Retinal pigment epithelial cell (primary cell): ENCODE results near the gene COL4A2.

ENCODE experiments used
- DNase-seq: peaks from one replicate; pipeline ENCODE4 v3.0.0-alpha.2; 2010; ENCODE audit warnings: low read depth
- H3K4me3 ChIP-seq: 2 replicates; pipeline ENCODE4 v1.5.1; 2011; ENCODE audit warnings: mild to moderate bottlenecking, low read length, control low read depth, moderate library complexity
- TF ChIP-seq, protein P1 (sequence below): conservative IDR thresholded peaks from 2 replicates; pipeline ENCODE4 v1.5.1; 2011; ENCODE audit warnings: low read depth, low read length, control low read depth, inconsistent platforms

Gene COL4A2

GRCh38 chr13:110266983-110267382 is 40.1 kb upstream of the COL4A2 start:
- H3K4me3 ChIP-seq, result no peak overlapping the region
- TF ChIP-seq, protein P1, sequence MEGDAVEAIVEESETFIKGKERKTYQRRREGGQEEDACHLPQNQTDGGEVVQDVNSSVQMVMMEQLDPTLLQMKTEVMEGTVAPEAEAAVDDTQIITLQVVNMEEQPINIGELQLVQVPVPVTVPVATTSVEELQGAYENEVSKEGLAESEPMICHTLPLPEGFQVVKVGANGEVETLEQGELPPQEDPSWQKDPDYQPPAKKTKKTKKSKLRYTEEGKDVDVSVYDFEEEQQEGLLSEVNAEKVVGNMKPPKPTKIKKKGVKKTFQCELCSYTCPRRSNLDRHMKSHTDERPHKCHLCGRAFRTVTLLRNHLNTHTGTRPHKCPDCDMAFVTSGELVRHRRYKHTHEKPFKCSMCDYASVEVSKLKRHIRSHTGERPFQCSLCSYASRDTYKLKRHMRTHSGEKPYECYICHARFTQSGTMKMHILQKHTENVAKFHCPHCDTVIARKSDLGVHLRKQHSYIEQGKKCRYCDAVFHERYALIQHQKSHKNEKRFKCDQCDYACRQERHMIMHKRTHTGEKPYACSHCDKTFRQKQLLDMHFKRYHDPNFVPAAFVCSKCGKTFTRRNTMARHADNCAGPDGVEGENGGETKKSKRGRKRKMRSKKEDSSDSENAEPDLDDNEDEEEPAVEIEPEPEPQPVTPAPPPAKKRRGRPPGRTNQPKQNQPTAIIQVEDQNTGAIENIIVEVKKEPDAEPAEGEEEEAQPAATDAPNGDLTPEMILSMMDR, result no peak
- no peak for DNase-seq

GRCh38 chr13:110268061-110268460 is 39.0 kb upstream of the COL4A2 start:
- no peak overlapping the region for H3K4me3 ChIP-seq
- no peak for DNase-seq
- TF ChIP-seq, protein P1, result no peak

DNA sequence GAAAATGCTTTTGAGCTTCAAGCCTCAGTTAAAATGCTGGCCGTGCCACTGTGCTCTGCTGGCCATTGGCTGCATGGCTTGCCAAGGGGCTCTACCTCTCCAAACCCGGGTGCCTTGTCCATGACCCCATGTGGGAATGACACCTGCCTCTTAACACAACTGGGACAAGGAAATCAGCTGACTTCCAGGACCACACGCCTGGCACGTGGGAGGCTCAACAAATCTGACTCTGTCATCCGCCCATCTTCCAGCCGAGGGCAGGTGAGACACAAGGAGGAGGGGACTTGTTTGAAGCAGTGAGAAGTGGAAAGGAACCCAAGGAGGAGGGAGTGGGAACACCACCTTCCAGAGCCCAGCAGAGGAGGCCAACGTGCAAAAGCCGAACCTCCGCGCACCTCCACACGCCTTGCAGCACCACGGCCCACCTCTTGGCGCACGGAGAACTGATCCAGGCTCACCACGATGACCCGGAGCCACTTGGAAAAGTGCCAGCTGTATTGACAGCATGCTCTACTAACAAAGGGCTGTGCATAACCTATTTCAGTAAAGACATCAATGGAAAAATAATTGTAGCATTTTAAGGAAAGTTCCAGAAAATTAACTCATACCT is 38.4 kb upstream of the COL4A2 start:
- no peak for DNase-seq
- TF ChIP-seq, protein P1, result no peak
- H3K4me3 ChIP-seq, result no peak overlapping the region

- TF ChIP-seq, protein P1, result no peak
- no peak overlapping the region for H3K4me3 ChIP-seq
- no peak for DNase-seq
Observed at GRCh38 chr13:110269509-110270185, 37.4 kb upstream of the COL4A2 start.

- TF ChIP-seq, protein P1, result no peak
- no peak for DNase-seq
Observed at GRCh38 chr13:110270507-110270906, 36.6 kb upstream of the COL4A2 start.

DNA sequence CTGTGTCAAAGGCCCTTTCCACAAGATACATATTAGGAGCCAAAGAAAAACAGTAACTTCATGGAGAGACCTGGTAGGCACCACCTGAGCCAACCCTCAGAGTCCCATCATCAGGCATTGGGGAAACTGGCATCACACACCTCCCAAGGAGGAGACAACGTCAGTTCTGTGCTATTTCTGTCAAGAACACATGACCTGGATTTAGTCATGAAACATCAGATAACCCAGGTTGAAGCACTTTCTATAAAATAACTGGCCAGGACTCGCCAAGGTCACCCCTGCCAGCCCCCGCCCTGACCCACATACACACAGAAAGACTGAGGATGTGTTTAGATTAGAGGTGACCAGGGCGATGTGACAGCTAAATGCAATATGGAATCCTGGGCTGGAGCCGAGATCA is 35.8 kb upstream of the COL4A2 start:
- DNase-seq, result no peak
- TF ChIP-seq, protein P1, result no peak

More at GRCh38 chr13:110270507-110270906, 36.6 kb upstream of the COL4A2 start:
- no peak overlapping the region for H3K4me3 ChIP-seq

DNA sequence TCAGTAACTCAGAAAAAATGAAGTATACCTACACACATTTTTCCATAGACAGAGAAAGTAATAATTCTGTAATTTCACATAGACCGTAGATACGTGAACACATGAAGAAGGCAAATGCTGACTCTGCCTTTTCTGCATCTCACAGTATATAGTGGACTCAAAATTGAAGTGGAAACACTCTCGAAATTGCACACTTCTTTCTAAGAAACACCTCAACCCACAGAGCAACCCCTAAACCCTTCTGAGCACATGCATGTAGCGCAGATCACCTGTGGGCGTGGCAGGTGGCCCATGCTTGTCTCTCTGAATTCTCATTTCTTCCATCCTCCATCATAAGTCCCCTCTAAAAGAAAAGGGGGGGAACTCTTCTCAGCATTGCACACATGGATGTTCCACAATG is 34.9 kb upstream of the COL4A2 start:
- H3K4me3 ChIP-seq, result no peak overlapping the region
- TF ChIP-seq, protein P1, result no peak
- DNase-seq, result no peak

More for the DNA sequence above, 35.8 kb upstream of the COL4A2 start:
- no peak overlapping the region for H3K4me3 ChIP-seq
